HL-60 (cell line): ENCODE results near the gene MAP2K5.

ENCODE experiments used
- DNase-seq, 2 experiments: peaks; one replicate each; pipeline ENCODE4 v3.0.0-alpha.2; 2010 to 2020; ENCODE audit warnings: low read depth in 1 of 2, low spot score in 1 of 2
- H3K27ac ChIP-seq: fragments of 250-450 bp; sonication (Bioruptor Pico); replicated peaks from 2 replicates; pipeline ENCODE4 v1.5.1; 2020; ENCODE audit warnings: mild to moderate bottlenecking, moderate library complexity
- H3K27me3 ChIP-seq: fragments of 250-450 bp; sonication (Bioruptor Pico); 2 replicates; pipeline ENCODE4 v1.5.1; 2021; ENCODE audit warnings: mild to moderate bottlenecking, moderate library complexity; ENCODE audit not compliant: insufficient read depth, poor library complexity, severe bottlenecking
- H3K4me3 ChIP-seq: replicated peaks from 2 replicates; pipeline ENCODE4 v1.5.1; 2011; ENCODE audit warnings: mild to moderate bottlenecking, control low read depth, low read length; ENCODE audit not compliant: insufficient read depth
- GABPA ChIP-seq: IDR thresholded peaks from 2 replicates; pipeline ENCODE4 v1.6.1; 2012; ENCODE audit warnings: low read depth
- POLR2AphosphoS5 ChIP-seq: IDR thresholded peaks from 2 replicates; pipeline ENCODE4 v1.6.1; 2012; ENCODE audit warnings: low read depth
- SPI1 ChIP-seq: IDR thresholded peaks from 2 replicates; pipeline ENCODE4 v1.6.1; 2012; ENCODE audit warnings: low read depth, mild to moderate bottlenecking, borderline replicate concordance
- TF ChIP-seq, protein P1 (sequence below): IDR thresholded peaks from 2 replicates; pipeline ENCODE4 v1.6.1; 2012; ENCODE audit warnings: low read depth; ENCODE audit not compliant: insufficient replicate concordance
- TF ChIP-seq, protein P2 (sequence below): IDR thresholded peaks from one replicate; pipeline ENCODE4 v1.5.1; 2011; ENCODE audit warnings: low read length, control low read depth, inconsistent platforms; ENCODE audit not compliant: insufficient read depth

The MAP2K5 gene

DNA sequence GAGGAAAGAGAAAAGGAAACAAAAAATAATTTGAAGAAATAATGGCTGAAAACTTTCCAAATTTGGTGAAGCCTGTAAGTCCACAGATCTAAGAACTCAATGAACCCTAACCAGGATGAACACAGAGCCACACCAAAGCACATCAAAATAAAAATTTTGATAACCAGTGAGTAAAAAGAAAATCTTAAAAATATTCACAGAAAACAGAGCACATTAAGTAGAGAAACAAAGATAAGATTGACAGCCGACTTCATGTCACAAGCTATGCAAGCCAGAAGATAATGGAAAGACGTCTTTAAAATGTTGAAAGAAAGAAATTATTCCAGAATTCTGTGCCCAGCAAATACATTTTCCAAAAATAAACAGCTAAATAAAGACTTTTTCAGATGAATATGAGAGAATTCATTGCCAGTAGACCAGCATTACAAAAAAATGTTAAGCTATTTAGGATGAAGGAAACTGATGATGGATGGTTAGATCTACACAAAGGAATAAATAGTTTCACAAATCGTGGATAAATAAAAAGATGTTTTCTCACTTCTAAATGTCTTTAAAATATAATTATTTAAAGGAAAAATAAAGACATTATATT, 142.6 kb downstream of the MAP2K5 start:
- TF ChIP-seq, protein P1, sequence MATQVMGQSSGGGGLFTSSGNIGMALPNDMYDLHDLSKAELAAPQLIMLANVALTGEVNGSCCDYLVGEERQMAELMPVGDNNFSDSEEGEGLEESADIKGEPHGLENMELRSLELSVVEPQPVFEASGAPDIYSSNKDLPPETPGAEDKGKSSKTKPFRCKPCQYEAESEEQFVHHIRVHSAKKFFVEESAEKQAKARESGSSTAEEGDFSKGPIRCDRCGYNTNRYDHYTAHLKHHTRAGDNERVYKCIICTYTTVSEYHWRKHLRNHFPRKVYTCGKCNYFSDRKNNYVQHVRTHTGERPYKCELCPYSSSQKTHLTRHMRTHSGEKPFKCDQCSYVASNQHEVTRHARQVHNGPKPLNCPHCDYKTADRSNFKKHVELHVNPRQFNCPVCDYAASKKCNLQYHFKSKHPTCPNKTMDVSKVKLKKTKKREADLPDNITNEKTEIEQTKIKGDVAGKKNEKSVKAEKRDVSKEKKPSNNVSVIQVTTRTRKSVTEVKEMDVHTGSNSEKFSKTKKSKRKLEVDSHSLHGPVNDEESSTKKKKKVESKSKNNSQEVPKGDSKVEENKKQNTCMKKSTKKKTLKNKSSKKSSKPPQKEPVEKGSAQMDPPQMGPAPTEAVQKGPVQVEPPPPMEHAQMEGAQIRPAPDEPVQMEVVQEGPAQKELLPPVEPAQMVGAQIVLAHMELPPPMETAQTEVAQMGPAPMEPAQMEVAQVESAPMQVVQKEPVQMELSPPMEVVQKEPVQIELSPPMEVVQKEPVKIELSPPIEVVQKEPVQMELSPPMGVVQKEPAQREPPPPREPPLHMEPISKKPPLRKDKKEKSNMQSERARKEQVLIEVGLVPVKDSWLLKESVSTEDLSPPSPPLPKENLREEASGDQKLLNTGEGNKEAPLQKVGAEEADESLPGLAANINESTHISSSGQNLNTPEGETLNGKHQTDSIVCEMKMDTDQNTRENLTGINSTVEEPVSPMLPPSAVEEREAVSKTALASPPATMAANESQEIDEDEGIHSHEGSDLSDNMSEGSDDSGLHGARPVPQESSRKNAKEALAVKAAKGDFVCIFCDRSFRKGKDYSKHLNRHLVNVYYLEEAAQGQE: no peak
- TF ChIP-seq, protein P2, sequence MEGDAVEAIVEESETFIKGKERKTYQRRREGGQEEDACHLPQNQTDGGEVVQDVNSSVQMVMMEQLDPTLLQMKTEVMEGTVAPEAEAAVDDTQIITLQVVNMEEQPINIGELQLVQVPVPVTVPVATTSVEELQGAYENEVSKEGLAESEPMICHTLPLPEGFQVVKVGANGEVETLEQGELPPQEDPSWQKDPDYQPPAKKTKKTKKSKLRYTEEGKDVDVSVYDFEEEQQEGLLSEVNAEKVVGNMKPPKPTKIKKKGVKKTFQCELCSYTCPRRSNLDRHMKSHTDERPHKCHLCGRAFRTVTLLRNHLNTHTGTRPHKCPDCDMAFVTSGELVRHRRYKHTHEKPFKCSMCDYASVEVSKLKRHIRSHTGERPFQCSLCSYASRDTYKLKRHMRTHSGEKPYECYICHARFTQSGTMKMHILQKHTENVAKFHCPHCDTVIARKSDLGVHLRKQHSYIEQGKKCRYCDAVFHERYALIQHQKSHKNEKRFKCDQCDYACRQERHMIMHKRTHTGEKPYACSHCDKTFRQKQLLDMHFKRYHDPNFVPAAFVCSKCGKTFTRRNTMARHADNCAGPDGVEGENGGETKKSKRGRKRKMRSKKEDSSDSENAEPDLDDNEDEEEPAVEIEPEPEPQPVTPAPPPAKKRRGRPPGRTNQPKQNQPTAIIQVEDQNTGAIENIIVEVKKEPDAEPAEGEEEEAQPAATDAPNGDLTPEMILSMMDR: no peak
- no peak overlapping the region for H3K4me3 ChIP-seq
- H3K27ac ChIP-seq: no peak overlapping the region
- DNase-seq: peak in 1 of 2 experiments; percentile 3
- H3K27me3 ChIP-seq: no peaks in the 10 kb centered on the region

DNA sequence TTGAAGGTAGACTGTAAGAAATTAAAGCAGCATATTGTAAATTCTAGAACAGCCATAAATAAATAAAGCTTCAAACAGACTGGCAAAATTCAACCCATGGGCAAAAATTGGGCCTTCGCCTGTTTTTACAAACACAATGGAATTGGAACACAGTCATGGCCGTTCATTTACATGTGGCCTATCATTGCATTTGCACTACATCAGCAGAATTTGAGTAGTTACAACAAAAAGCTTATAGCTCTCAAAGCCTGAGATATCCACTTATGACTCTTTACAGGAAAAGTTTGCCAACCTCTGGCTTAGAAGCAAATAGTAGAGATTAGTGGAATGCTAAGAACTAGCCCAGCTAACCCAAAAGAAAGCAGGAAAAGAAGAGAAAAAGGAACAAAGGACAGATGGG, 143.2 kb downstream of the MAP2K5 start:
- TF ChIP-seq SPI1: no peak
- no peak for TF ChIP-seq GABPA
- TF ChIP-seq POLR2AphosphoS5: no peak
- TF ChIP-seq, protein P2: no peak
- TF ChIP-seq, protein P1: no peak
- no peak overlapping the region for H3K27ac ChIP-seq
- H3K27me3 ChIP-seq: no peaks in the 10 kb centered on the region
- H3K4me3 ChIP-seq: no peak overlapping the region
- DNase-seq: no peak

DNA sequence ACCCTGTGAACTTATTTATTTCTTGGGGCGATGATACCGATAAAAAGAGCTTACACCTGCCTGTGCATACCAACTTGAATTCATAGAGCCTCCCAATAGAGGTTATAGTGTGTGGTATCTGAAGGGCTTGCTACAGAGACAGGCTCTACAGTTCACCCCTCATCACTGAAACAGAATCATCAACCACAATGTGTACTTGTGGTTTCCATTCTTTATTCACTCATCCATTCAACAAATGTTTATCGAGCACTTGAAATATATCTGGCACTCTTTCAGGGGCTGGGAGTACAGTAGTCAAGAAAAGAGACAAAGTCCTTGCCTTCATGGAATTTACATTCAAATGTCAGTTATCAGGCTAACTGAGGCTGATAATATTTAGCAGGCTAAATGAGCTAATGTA, 148.4 kb downstream of the MAP2K5 start:
- Histone ChIP-seq H3K27ac (no peak overlapping the region), H3K27me3 (no peaks in the 10 kb centered on the region), H3K4me3 (no peak overlapping the region)
- DNase-seq: no peak
- no peak for TF ChIP-seq POLR2AphosphoS5
- TF ChIP-seq, protein P1: no peak
- no peak for TF ChIP-seq GABPA
- TF ChIP-seq, protein P2: no peak
- no peak for TF ChIP-seq SPI1
